GM10248 (cell line): ENCODE data around the gene HEXD.
"Not testable (repeated sequence)": the region's sequence is repeated elsewhere in the genome, so short reads cannot be mapped to it uniquely, and the experiment has no call there.

Experiments
- CTCF ChIA-PET: fragments of 300-600 bp; sonication (Branson Sonifier 250); formaldehyde crosslinking; extraction: SDS; loops from one replicate; lab custom pipeline; 2021; ENCODE audit warnings: antibody characterized with exemption; lab: Yijun Ruan, JAX
- POLR2A ChIA-PET: fragments of 350-650 bp; sonication (Branson Sonifier 250); formaldehyde crosslinking; extraction: SDS; loops from one replicate; lab custom pipeline; 2020; ENCODE audit warnings: antibody characterized with exemption; lab: Yijun Ruan, JAX
- DNase-seq: peaks from one replicate; pipeline ENCODE4 v3.0.0; 2012; ENCODE audit errors: extremely low spot score
- TF ChIP-seq, protein P1 (sequence below): IDR thresholded peaks from 2 replicates; pipeline ENCODE4 v1.5.1; 2012; ENCODE audit warnings: mild to moderate bottlenecking, low read depth; ENCODE audit errors: extremely low read depth, missing control alignments, control extremely low read depth

HEXD gene

DNA sequence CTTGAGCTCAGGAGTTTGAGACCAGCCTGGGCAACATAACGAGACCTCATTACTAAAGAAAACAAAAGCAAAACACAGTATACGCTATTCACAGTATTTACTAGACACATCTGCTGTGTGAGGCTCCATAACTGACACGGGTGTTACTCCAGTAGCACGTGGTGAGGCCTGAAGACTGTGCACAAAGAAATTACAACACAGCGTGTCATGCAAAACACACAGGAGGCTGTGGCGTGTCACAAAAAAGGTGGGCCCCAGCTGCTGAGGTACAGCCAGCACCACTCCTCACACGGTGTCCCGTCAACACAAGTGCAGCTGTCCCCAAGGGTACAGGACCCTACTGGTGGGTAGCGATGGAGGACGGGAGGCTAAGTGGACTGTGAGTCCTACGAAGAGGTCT, 29.7 kb downstream of the HEXD start:
- ChIA-PET CTCF (interaction anchor here (0.8 kb wide), 1 partner anchor 227 kb away, joined by 3 read pairs; no protein-coding TSS in a partner anchor), POLR2A (no interaction called here)
- DNase-seq: no peak
- TF ChIP-seq, protein P1, sequence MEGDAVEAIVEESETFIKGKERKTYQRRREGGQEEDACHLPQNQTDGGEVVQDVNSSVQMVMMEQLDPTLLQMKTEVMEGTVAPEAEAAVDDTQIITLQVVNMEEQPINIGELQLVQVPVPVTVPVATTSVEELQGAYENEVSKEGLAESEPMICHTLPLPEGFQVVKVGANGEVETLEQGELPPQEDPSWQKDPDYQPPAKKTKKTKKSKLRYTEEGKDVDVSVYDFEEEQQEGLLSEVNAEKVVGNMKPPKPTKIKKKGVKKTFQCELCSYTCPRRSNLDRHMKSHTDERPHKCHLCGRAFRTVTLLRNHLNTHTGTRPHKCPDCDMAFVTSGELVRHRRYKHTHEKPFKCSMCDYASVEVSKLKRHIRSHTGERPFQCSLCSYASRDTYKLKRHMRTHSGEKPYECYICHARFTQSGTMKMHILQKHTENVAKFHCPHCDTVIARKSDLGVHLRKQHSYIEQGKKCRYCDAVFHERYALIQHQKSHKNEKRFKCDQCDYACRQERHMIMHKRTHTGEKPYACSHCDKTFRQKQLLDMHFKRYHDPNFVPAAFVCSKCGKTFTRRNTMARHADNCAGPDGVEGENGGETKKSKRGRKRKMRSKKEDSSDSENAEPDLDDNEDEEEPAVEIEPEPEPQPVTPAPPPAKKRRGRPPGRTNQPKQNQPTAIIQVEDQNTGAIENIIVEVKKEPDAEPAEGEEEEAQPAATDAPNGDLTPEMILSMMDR: no peak

DNA sequence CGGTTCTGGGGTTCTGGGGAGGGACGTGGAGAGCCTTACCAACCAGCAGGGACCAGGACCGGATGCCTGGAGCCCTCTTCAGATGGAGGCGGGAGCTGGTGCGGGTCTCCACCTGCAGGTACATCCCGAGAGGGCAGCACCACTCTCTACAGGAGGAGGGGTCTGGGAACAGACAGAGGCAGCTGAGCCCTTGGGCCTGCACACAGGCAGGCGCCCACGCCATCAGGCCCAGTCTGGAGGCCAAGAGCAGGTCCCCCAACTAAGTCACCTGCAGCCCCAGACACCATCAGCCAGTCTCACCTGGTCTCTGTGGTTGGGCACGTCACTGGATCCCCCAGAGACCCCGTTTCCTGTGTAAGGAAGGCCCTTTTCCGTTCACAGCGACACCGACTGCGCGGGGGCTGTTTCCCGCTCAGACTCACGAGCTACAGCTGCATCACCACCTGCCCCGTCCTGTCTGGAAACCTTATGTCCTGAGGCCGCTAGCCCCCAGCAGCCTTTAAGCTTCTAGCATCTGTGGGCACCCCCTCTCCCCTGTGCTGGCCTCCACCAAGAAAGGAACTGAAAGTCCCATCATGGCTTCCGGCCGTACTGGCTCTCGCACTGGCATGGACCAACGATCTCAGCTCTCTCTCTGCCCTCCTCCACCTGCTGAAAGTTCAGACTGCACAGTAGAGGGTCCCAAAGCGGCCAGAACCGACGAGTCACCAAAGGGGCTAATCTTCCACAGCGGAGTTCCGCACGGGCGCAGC, 31.2 kb downstream of the HEXD start:
- CTCF ChIA-PET: interaction anchor here (0.8 to 1.6 kb wide), 3 partner anchors 102 to 151 kb away, joined by 4 to 5 read pairs (median 4); no protein-coding TSS in a partner anchor
- peak; percentile 79 for DNase-seq
- POLR2A ChIA-PET: interaction anchor here (0.6 to 1.1 kb wide), 3 partner anchors 8 to 399 kb away, joined by 3 to 5 read pairs (median 3); partner anchors contain the start of gene OGFOD3
- TF ChIP-seq, protein P1: no peak

DNA sequence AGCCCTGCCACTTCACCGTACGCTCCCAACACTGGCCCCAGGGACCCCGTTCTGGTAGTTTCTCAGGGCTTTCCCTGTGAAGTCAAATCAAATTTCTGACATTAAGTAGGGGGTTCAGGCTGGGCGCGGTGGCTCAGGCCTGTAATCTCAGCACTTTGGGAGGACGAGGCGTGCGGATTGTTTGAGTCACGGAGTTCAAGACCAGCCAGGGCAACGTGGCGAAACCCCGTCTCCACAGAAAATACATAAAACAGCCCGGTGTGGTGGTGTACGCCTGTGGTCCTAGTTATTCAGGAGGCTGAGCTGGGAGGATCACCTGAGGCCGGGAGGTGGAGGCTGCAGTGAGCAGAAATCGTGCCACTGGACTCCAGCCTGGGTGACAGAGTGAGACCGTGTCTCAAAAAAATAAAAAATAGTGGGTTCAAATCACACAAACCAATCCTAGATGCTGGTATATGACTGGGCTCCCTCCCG, 31.8 kb downstream of the HEXD start:
- TF ChIP-seq, protein P1: no peak
- ChIA-PET POLR2A (interaction anchor here (0.6 to 1.1 kb wide), 3 partner anchors 8 to 400 kb away, joined by 3 to 5 read pairs (median 3); partner anchors contain the start of gene OGFOD3), CTCF (interaction anchor here (0.8 to 1.6 kb wide), 3 partner anchors 101 to 152 kb away, joined by 4 to 5 read pairs (median 4); no protein-coding TSS in a partner anchor)
- no peak for DNase-seq

DNA sequence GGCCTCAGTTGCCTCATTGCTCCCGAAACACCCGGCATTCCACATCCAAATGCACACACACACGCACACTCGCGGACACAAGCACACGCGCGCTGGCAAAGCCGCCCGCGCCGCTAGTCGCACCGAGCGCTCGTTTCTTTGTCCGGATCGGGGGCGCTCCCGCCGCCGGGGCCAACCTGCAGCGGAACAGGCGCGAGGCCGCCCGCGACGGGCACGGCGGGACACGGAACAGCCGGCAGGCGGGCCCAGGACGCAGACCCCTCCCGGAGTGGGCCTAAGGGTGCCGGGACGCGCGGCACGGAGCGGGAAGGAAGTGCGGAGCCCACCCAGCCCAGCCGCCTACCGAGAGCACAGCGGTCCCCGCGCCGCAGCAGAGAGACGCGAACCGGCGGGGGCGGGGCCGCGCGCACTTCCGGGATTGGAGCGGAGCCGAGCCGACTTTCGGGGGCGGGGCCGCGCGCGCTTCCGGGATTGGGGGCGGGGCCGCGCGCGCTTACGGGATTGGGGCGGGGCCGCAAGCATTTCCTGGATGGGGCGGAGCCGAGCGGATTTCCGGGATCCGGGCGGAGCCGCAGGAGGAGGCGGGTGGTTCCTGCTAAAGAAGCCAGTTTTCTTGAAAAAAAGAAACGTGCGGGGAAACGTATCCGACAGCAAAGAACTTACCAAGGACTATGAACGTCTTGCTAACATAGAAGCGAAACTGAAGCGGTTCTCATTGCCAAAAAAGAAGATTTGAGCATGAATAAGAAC, 32.4 kb downstream of the HEXD start, which contains the start of gene CYBC1:
Gene CYBC1, minus strand, starts transcription at position 396 of the 750 bp plus-strand sequence. CDS start 1,498 bp downstream, outside the sequence.
- POLR2A ChIA-PET: no interaction called here
- CTCF ChIA-PET: no interaction called here
- TF ChIP-seq, protein P1: no peak
- DNase-seq: peak; percentile 91

DNA sequence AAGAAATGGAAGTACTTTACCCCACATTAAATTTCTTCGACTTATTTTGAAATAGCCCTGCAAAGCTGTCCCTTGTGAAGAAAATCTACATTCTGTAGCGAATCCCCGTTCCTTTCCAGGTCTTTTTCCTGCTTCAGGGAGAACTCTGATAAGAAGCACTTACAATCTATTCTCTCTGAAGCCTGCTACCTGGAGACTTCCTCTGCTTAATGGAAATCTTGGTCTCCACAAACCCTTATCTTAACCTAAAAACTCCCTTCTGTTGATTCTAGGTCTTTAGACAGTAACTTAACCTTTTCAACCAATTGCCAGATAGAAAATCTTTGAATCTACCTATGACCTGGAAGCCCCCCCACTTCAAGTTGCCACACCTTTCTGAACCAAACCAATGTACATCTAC, 34.0 kb downstream of the HEXD start:
- CTCF ChIA-PET: no interaction called here
- TF ChIP-seq, protein P1: no peak

DNA sequence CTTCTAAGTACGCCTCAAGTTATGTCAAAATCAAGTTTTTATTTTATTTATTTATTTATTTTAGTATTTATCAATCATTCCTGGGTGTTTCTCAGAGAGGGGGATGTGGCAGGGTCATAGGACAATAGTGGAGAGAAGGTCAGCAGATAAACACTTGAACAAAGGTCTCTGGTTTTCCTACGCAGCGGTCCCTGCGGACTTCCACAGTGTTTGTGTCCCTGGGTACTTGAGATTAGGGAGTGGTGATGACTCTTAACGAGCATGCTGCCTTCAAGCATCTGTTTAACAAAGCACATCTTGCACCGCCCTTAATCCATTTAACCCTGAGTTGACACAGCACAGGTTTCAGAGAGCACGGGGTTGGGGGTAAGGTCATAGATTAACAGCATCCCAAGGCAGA, 35.0 kb downstream of the HEXD start:
- DNase-seq, POLR2A ChIA-PET, CTCF ChIA-PET: not testable (repeated sequence)

More for the DNA sequence above, 34.0 kb downstream of the HEXD start:
- POLR2A ChIA-PET: no interaction called here
- DNase-seq: no peak

DNA sequence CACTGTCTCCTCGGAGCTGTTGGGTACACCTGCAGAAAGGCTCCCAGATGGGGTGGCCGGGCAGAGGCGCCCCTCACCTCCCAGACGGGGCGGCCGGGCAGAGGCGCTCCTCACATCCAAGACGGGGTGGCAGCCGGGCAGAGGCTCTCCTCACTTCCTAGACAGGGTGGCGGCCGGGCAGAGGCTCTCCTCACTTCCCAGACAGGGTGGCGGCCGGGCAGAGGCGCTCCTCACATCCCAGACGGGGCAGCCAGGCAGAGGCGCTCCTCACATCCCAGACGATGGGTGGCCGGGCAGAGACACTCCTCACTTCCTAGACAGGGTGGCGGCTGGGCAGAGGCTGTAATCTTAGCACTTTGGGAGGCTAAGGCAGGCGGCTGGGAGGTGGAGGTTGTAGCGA, 35.6 kb downstream of the HEXD start:
- CTCF ChIA-PET, POLR2A ChIA-PET, DNase-seq: not testable (repeated sequence)
